ENCODE measurements around the gene GRN.
A peak's percentile ranks its signal among the peaks of the same experiment; 100 is the strongest.

The GRN gene

GRCh38 chr17:44314869-44315661 is 30.0 kb upstream of the GRN start:
- DNase-seq (ENCODE audit: low read depth) = no peak
- peak overlapping the region; percentile 41 for H3K4me3 ChIP-seq (ENCODE audit: low read length)
- no peak for TF ChIP-seq CTCF (conservative IDR thresholded peaks at IDR 0.05; ENCODE audit: low read length)

- no peak for TF ChIP-seq CTCF (conservative IDR thresholded peaks at IDR 0.05; ENCODE audit: low read length)
- no peak overlapping the region for H3K4me3 ChIP-seq (ENCODE audit: low read length)
- DNase-seq (ENCODE audit: low read depth) = no peak
These were observed 29.1 kb upstream of the GRN start for GRCh38 chr17:44315760-44316731.

GRCh38 chr17:44317545-44317944 is 27.6 kb upstream of the GRN start:
- no peak for DNase-seq (ENCODE audit: low read depth)
- TF ChIP-seq CTCF (conservative IDR thresholded peaks at IDR 0.05; ENCODE audit: low read length) = no peak
- H3K4me3 ChIP-seq (ENCODE audit: low read length) = no peak overlapping the region

DNA sequence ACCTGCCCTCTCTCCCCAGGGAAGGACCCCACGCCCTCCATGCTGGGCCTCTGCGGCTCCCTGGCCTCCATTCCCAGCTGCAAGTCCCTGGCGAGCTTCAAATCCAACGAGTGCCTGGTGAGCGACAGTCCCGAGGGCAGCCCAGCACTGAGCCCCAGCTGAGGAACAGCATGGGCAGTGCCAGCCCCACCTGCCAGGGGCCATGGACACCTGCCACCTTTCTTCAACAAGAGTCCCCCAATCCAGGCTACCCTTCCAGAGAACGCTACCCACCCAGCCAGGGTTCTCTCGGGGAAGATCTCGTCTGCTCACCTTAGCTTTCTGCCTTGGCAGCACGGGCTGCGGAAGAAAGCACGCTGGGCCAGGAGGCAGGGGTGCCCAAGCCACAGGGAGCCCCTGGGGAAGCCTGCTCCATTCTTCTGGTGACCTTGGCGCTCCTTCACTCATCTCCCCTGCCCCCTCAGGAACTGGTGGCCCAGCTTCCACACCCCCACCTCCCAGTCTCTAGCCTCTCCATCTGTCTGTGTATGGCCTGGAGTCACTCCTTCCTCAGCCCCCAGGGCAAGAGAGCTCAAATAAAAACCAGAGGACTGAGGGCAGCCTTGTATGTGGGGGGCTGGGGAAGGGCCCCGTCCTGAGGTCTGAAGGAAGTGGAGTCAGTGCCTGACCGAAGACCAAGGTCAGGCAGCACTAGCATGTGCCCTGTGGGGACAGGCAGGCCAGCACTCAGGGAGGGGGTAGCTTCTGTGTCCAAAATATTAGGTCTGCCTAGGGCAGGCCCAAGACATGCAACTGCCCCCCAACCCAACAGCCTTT is 26.8 kb upstream of the GRN start:
- TF ChIP-seq CTCF (conservative IDR thresholded peaks at IDR 0.05; ENCODE audit: low read length) = no peak
- no peak overlapping the region for H3K4me3 ChIP-seq (ENCODE audit: low read length)
- no peak for DNase-seq (ENCODE audit: low read depth)

- no peak overlapping the region for H3K4me3 ChIP-seq (ENCODE audit: low read length)
- no peak for DNase-seq (ENCODE audit: low read depth)
- TF ChIP-seq CTCF (conservative IDR thresholded peaks at IDR 0.05; ENCODE audit: low read length) = no peak
These were observed 25.0 kb upstream of the GRN start for GRCh38 chr17:44320066-44320465.

- no peak overlapping the region for H3K4me3 ChIP-seq (ENCODE audit: low read length)
- no peak for DNase-seq (ENCODE audit: low read depth)
- no peak for TF ChIP-seq CTCF (conservative IDR thresholded peaks at IDR 0.05; ENCODE audit: low read length)
These were observed 23.6 kb upstream of the GRN start for GRCh38 chr17:44321246-44322120.
